K562 (cell line): ENCODE results near the gene CHKB. TPM values are rescaled to one million over a fixed set of nuclear protein-coding genes. Genes with fewer than 3 reads are reported as not detected.

Experiments used
- AFF4 ChIP-seq: sonication (generic); formaldehyde crosslinking; IDR thresholded peaks from 2 replicates; pipeline ENCODE4 v1.8.0; 2023; ENCODE audit warnings: mild to moderate bottlenecking, missing genetic modification reagents
- ETS2 ChIP-seq: IDR thresholded peaks from 2 replicates; pipeline ENCODE4 v1.6.1; 2016; ENCODE audit warnings: borderline replicate concordance, missing genetic modification characterization, mild to moderate bottlenecking, moderate library complexity, missing compliant biosample characterization; ENCODE audit not compliant: poor library complexity, severe bottlenecking
- ETV5 ChIP-seq: sonication (generic); formaldehyde crosslinking; IDR thresholded peaks from 2 replicates; pipeline ENCODE4 v1.4.0; 2020; ENCODE audit warnings: low read depth, mild to moderate bottlenecking, missing genetic modification reagents
- GTF2B ChIP-seq: IDR thresholded peaks from 2 replicates; pipeline ENCODE4 v1.6.1; 2011; ENCODE audit not compliant: insufficient read length; ENCODE audit errors: extremely low read depth
- IRF2 ChIP-seq: sonication (generic); formaldehyde crosslinking; IDR thresholded peaks from 2 replicates; pipeline ENCODE4 v1.8.1; 2022; ENCODE audit warnings: mild to moderate bottlenecking, missing genetic modification reagents
- KLF16 ChIP-seq: IDR thresholded peaks from 2 replicates; pipeline ENCODE4 v1.6.1; 2016; ENCODE audit warnings: antibody characterized with exemption
- MCM7 ChIP-seq, 2 experiments: fragments of 450-650 bp; IDR thresholded peaks; 2 replicates each; pipeline ENCODE4 v1.6.1; 2016 to 2018
- NUFIP1 ChIP-seq: fragments of 450-650 bp; IDR thresholded peaks from 2 replicates; pipeline ENCODE4 v1.6.1; 2018; ENCODE audit not compliant: partially characterized antibody
- RUNX1 ChIP-seq: sonication (generic); IDR thresholded peaks from 2 replicates; pipeline ENCODE4 v1.6.1; 2016; ENCODE audit warnings: antibody characterized with exemption, low read depth
- polyA plus RNA-seq, 8 experiments: library from polyadenylated mRNA; depleted of rRNA in 4 of 8; stranded (reverse) in 5 of 8; unstranded in 3 of 8; fragments of >200 nt; fragmentation: Nextera tagmentation in 2 of 8; fragmentation: Illumina TruSeq in 1 of 8; extraction: Ambion mirVana in 2 of 8; extraction: Trizol in 1 of 8; gene quantifications; 2 replicates each; pipeline versions ENCODE4 v1.2.1 to v1.2.3, GENCODE V29; 2011 to 2014; ENCODE audit warnings: inconsistent platforms in 1 of 8, missing spikeins in 1 of 8
- total RNA-seq, 7 experiments: library from RNA; depleted of rRNA in 6 of 7; stranded (reverse); fragments of >200 nt in 6 of 7; fragmentation: Illumina TruSeq in 2 of 7; extraction: Trizol in 2 of 7; gene quantifications; 2 replicates each; pipeline versions ENCODE4 v1.2.1 to v1.2.3, GENCODE V29; 2011 to 2021; ENCODE audit warnings: low replicate concordance in 1 of 7

CHKB gene
- total and polyA plus RNA-seq, 9 of the 15 experiments (the other 6 are each of a cell fraction or from before 2014, with no cell fraction given) = 2.7 to 31.0 (median 11.0) TPM

- TF ChIP-seq GTF2B (no peak), ETV5 (CRISPR knock-in tag) (no peak), KLF16 (no peak), RUNX1 (no peak), NUFIP1 (no peak), IRF2 (CRISPR knock-in tag) (no peak), AFF4 (CRISPR knock-in tag) (no peak), ETS2 (tag) (no peak), MCM7 (IDR thresholded peaks at IDR 0.05) (no peak)
These were observed 45.2 kb upstream of the CHKB start, which contains the start of gene ARSA (continued) for GRCh38 chr22:50627642-50628542.
